ENCODE data around the gene CACNA1C.
A peak's percentile ranks its signal among the peaks of the same experiment; 100 is the strongest.

CACNA1C gene

GRCh38 chr12:2229661-2230539, 177.1 kb downstream of the CACNA1C start:
- no peak for DNase-seq

- DNase-seq = no peak
These were observed 178.3 kb downstream of the CACNA1C start for GRCh38 chr12:2231011-2231595.

GRCh38 chr12:2231956-2232355, 179.2 kb downstream of the CACNA1C start:
- DNase-seq = no peak

GRCh38 chr12:2233034-2233433, 180.2 kb downstream of the CACNA1C start:
- no peak for DNase-seq

GRCh38 chr12:2234091-2234490, 181.3 kb downstream of the CACNA1C start:
- DNase-seq = no peak

GRCh38 chr12:2234646-2235350, 182.0 kb downstream of the CACNA1C start:
- DNase-seq = no peak

GRCh38 chr12:2236506-2237294, 183.9 kb downstream of the CACNA1C start:
- no peak for DNase-seq

GRCh38 chr12:2238111-2238510, 185.3 kb downstream of the CACNA1C start:
- no peak for DNase-seq

GRCh38 chr12:2239381-2239871, 186.6 kb downstream of the CACNA1C start:
- peak in 22 of 58 donors; percentile 4 to 63 (median 23) for DNase-seq

GRCh38 chr12:2240390-2240789, 187.6 kb downstream of the CACNA1C start:
- DNase-seq = no peak

GRCh38 chr12:2240984-2241383, 188.2 kb downstream of the CACNA1C start:
- DNase-seq = no peak

- no peak for DNase-seq
These were observed 189.4 kb downstream of the CACNA1C start for GRCh38 chr12:2242216-2242615.

- no peak for DNase-seq
These were observed 190.0 kb downstream of the CACNA1C start for GRCh38 chr12:2242816-2243215.

- no peak for DNase-seq
These were observed 190.5 kb downstream of the CACNA1C start for GRCh38 chr12:2243275-2243674.

- peak in 1 of 58 donors; percentile 7 for DNase-seq
These were observed 191.4 kb downstream of the CACNA1C start for GRCh38 chr12:2244013-2244861.

- DNase-seq = no peak
These were observed 193.6 kb downstream of the CACNA1C start for GRCh38 chr12:2246358-2246757.

- DNase-seq = no peak
These were observed 194.3 kb downstream of the CACNA1C start for GRCh38 chr12:2247120-2247519.

- no peak for DNase-seq
These were observed 194.8 kb downstream of the CACNA1C start for GRCh38 chr12:2247596-2247995.

GRCh38 chr12:2248087-2248900, 195.5 kb downstream of the CACNA1C start:
- peak in 11 of 58 donors; percentile 7 to 26 (median 16) for DNase-seq

Measured in anterior cingulate cortex (tissue), 58 donors.